A673 (cell line): ENCODE data around the gene TLCD1.

ENCODE experiments used
- CTCF ChIP-seq: fragments of 300-800, 200-600 bp; sonication (generic); conservative IDR thresholded peaks from 2 replicates; pipeline ENCODE4 v1.5.1; 2017; ENCODE audit warnings: low read depth, mild to moderate bottlenecking, antibody characterized with exemption, low read length, moderate library complexity, mixed read lengths
- EZH2 ChIP-seq: fragments of 200-600 bp; sonication (generic); IDR thresholded peaks from 2 replicates; pipeline ENCODE4 v1.6.1; 2017; ENCODE audit warnings: borderline replicate concordance, low read depth, mild to moderate bottlenecking, mixed read lengths, antibody characterized with exemption, low read length; ENCODE audit not compliant: poor library complexity, severe bottlenecking

DNA sequence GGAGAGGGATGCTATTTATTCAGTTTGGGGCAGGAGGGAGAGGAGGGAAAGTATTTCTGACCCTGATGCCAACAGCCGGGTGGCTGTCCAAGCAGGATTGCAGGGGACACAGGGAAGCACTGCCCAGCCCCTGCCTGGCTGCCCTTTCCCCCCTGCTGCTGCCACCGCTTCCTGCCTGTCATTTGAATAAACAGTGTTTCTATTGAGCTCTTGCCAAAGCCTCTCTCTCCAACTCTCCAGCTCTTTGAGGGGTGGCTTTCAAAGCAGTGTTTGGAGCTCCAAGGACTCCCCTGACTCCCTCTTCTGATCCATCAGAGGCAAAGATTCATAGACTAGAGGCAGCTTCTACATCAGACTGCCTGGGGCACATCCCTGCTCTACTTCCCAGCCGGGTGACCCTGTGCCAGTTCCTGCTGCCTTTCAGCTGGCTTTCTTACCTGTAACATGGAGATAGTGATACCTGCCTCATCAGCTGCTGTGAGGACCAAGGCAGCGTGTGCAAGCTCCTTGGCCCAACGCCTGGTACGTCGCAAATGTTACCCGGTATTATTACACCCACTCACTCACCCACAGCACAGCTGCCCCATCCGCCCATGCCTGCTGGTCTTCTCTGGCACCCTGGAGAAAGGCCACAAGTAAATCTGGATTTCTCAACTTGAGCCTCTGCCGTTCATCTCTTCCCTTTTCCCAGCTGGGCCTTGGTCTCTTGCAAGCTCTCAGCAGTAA, 23.8 kb downstream of the TLCD1 start:
- TF ChIP-seq CTCF, result no peak
- TF ChIP-seq EZH2, result no peak
